Brain microvascular endothelial cell (primary cell): ENCODE measurements around the gene ACAN.
"Not testable (repeated sequence)": the region's sequence is repeated elsewhere in the genome, so short reads cannot be mapped to it uniquely, and the experiment has no call there.

Source experiments
- DNase-seq: peaks from one replicate; pipeline ENCODE4 v3.0.0-alpha.2; 2020
- H3K27ac ChIP-seq: fragments of 250-450 bp; sonication (Bioruptor Pico); 2 replicates; pipeline ENCODE4 v1.5.1; 2020; ENCODE audit warnings: mild to moderate bottlenecking, moderate library complexity
- H3K27me3 ChIP-seq: fragments of 250-450 bp; sonication (Bioruptor Pico); replicated peaks from 2 replicates; pipeline ENCODE4 v1.5.1; 2020; ENCODE audit warnings: mild to moderate bottlenecking
- H3K36me3 ChIP-seq: fragments of 250-450 bp; sonication (Bioruptor Pico); replicated peaks from 2 replicates; pipeline ENCODE4 v1.5.1; 2020; ENCODE audit warnings: mild to moderate bottlenecking
- H3K4me3 ChIP-seq: 2 replicates; pipeline ENCODE4 v1.5.1; 2011; ENCODE audit warnings: low read depth, mild to moderate bottlenecking, control low read depth, low read length, moderate library complexity
- CTCF ChIP-seq: IDR thresholded peaks from 2 replicates; pipeline ENCODE4 v1.5.1; 2011; ENCODE audit warnings: low read depth, mild to moderate bottlenecking, moderate library complexity, low read length, control low read depth, inconsistent platforms; ENCODE audit errors: missing control alignments
- in situ Hi-C: cut with HindIII; loops from 2 replicates; pipeline ENCODE4 v1.10.0; 2017; ENCODE audit warnings: low sequenced_read_pairs, low pct_ligation_motif_present

Gene ACAN

DNA sequence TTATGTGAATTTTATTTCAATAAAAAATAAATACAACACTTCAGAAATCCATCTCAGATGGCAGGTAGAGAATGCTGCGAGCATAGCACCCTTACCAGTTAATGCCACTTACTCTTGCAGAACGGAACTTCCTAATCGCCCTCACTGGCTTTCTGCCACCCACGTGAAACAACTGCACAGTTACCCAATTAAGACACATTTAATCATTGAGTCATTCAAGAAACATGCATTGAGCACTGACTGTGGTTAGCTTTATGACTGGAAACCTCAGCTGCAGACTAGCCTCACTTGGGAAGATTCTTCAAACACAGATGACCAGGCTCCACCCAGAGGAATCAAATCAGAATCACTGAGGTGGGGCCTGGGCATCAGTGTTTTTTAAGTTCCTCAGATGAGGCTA is 115.5 kb downstream of the ACAN start:
- Histone ChIP-seq H3K4me3 (no peak overlapping the region), H3K36me3 (no peaks in the 10 kb centered on the region), H3K27ac (peak overlapping the region; percentile 66), H3K27me3 (no peaks in the 10 kb centered on the region)
- in situ Hi-C loops, result loop anchor here (25.0 kb wide), 1 partner anchor 94 kb away; no protein-coding TSS in a partner anchor
- TF ChIP-seq CTCF, result no peak
- DNase-seq, result peak; percentile 95

DNA sequence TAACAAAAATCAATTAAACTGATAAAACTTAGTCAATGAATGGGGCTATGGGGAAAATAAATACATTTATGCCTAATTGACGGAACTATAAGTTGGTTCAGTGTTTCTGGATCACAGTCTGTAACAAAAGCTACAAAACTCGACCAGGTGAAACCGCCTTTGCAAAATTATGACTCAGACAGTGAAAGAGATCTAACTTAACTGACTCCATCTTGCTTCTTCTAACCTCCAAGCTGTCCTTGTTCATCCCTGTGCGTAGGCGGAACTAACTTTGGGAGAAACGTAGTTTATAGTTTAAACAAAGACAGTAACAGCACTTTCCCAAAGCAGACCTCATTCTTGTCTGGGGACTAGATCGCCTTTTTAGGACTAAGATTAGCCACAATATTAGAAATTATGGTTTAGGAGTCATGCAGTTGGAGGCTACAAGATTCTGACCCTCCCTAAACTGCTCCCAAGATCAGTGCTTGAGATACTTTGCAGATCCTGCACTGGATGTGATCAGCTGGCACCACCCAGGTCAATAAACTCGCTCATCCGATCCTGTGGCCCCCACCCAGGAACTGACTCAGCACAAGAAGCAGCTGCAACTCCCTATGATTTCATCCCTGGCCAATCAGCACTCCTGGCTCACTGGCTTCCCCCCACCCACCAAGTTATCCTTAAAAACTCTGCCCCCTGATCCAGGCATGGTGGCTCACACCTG is 117.1 kb downstream of the ACAN start:
- no peaks in the 10 kb centered on the region for H3K36me3 ChIP-seq
- TF ChIP-seq CTCF, result no peak
- peak; percentile 87 for DNase-seq
- no peaks in the 10 kb centered on the region for H3K27me3 ChIP-seq
- peak overlapping the region; percentile 74 for H3K27ac ChIP-seq
- in situ Hi-C loops, result loop anchor here (25.0 kb wide), 1 partner anchor 92 kb away; no protein-coding TSS in a partner anchor
- no peak overlapping the region for H3K4me3 ChIP-seq

DNA sequence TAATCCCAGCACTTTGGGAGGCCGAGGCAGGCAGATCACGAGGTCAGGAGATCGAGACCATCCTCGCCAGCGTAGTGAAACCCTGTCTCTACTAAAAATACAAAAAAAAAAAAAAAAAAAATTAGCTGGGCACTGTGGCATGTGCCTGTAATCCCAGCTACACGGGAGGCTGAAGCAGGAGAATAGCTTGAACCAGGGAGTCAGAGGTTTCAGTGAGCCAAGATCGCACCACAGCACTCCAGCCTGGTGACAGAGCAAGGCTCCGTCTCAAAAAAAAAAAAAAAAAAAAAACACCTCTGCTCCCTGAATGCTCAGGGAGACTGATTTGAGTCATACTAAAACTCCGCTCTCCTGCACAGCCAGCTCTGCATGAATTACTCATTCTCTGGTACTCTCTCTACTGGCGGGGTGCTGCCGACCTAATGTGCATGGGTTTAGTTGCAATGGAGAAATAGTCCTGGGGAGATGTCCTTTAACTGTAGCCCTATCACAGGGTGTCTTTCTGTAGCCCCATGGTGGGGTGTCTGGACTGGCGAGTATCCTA is 117.7 kb downstream of the ACAN start:
- peak; percentile 85 for DNase-seq
- H3K36me3 ChIP-seq, H3K4me3 ChIP-seq, H3K27me3 ChIP-seq: not testable (repeated sequence)
- peak overlapping the region; percentile 74 for H3K27ac ChIP-seq
- in situ Hi-C loops, result loop anchor here (25.0 kb wide), 1 partner anchor 91 kb away; no protein-coding TSS in a partner anchor
